GM13977 (cell line): ENCODE measurements around the gene SUCO.
"Not testable (repeated sequence)": the region's sequence is repeated elsewhere in the genome, so short reads cannot be mapped to it uniquely, and the experiment has no call there.

ENCODE experiments used
- DNase-seq: peaks from one replicate; pipeline ENCODE4 v3.0.0; 2012; ENCODE audit warnings: low spot score
- in situ Hi-C: fragments of 300-500 bp; cut with MboI; formaldehyde crosslinking; loops from one replicate; pipeline ENCODE4 v1.12.0; 2022; ENCODE audit warnings: low sequenced_read_pairs, low pct_unique_long_range_greater_than_20kb, mixed read lengths, inconsistent platforms; ENCODE audit not compliant: unreplicated experiment
- TF ChIP-seq, protein P1 (sequence below): IDR thresholded peaks from 2 replicates; pipeline ENCODE4 v1.5.1; 2012; ENCODE audit warnings: mild to moderate bottlenecking, control low read depth; ENCODE audit not compliant: insufficient read depth; ENCODE audit errors: extremely low read depth, missing control alignments

Gene SUCO

DNA sequence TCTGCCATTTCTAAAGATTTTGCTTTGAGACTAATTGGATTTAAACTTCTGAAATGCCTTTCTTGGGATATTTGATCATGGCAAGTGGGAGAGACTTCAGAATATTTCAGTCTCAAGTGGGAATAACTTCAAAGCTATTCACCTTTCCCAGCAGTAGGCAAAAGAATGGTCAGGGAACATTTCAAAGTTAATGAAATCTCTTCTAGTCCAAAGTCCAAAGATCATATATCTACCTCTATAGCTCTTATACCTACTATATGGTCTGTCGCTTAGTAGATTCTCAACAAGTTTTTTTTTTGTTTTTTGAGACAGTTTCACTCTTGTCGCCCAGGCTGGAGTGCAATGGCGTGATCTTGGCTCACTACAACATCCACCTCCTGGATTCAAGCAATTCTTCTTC lies 44.6 kb upstream of the SUCO start:
- in situ Hi-C loops, result no loop called here
- TF ChIP-seq, protein P1, sequence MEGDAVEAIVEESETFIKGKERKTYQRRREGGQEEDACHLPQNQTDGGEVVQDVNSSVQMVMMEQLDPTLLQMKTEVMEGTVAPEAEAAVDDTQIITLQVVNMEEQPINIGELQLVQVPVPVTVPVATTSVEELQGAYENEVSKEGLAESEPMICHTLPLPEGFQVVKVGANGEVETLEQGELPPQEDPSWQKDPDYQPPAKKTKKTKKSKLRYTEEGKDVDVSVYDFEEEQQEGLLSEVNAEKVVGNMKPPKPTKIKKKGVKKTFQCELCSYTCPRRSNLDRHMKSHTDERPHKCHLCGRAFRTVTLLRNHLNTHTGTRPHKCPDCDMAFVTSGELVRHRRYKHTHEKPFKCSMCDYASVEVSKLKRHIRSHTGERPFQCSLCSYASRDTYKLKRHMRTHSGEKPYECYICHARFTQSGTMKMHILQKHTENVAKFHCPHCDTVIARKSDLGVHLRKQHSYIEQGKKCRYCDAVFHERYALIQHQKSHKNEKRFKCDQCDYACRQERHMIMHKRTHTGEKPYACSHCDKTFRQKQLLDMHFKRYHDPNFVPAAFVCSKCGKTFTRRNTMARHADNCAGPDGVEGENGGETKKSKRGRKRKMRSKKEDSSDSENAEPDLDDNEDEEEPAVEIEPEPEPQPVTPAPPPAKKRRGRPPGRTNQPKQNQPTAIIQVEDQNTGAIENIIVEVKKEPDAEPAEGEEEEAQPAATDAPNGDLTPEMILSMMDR, result no peak
- DNase-seq, result no peak

DNA sequence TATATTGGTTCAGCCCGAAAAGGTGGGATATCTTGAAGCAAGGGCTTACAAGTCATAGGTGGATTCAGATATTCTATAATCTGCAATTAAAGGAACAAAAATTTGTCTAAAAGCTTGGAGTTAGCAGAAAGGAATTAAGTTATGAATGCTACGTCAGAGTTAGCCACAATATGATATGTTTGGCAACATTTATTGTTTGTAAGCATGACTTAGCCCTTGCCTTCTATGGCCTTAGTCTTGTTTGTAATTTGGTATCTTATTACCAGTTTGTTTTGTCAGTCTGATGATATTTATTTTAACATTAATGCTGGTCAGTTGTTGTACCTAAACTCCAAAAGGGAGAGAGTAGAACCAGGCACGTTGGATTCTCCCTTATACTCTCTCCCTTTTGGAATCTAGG lies 43.1 kb upstream of the SUCO start:
- DNase-seq, result no peak
- in situ Hi-C loops, result no loop called here
- TF ChIP-seq, protein P1, result no peak

DNA sequence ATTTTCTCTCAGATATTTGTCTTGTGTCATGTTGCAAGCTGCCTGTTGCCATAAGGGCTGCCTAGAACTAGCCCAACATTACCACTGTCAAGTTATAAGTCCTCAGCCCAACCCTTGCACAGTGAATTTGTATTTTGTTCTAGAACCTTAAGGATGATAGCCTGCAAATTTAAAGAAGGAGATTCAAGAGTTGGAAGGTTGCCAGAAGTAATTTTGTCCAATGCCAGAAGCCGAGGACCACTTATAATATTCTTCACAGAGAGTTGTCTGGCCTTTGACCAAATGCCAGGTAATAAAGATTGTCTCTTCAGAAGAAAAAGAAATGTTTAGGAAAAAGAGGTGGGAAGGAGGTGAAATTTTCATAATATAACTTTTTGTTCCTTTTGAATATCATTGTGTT lies 40.5 kb upstream of the SUCO start:
- TF ChIP-seq, protein P1, result no peak
- in situ Hi-C loops, result no loop called here
- no peak for DNase-seq

DNA sequence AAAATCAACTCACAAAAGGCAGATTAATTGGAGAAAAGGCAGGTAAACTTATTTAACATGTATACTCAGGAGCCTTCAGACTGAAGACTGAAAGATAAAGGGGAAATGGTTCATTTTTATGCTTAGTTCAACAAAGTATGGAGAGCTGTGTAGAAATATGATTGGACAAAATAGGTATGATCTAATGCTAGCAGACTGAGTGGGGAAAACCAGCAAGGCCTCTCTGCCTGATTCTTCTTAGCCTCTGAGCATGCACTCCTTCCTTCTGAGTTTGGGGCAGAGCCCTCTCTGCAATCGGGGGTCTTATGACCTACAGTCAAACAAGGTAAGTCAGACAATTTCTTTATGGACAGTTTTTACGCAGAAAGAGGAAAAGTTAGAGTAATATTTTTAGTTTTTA lies 38.8 kb upstream of the SUCO start:
- DNase-seq, result no peak
- TF ChIP-seq, protein P1, result no peak
- in situ Hi-C loops, result no loop called here

DNA sequence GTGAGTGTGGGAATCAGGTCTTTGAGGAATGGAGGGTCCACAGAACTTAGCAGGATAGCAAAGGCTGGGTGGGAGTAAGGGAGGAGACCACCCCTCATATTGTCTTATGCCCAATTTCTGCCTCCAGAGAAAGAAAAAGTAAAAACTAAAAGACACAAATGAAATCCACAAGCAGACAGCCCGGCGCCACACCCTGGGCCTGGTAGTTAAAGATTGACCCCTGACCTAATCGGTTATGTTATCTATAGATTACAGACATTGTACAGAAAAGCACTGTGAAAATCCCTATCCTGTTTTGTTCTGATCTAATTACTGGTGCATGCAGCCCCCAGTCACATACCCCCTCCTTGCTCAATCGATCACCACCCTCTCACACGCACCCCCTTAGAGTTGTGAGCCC lies 36.8 kb upstream of the SUCO start:
- DNase-seq, in situ Hi-C loops: not testable (repeated sequence)

DNA sequence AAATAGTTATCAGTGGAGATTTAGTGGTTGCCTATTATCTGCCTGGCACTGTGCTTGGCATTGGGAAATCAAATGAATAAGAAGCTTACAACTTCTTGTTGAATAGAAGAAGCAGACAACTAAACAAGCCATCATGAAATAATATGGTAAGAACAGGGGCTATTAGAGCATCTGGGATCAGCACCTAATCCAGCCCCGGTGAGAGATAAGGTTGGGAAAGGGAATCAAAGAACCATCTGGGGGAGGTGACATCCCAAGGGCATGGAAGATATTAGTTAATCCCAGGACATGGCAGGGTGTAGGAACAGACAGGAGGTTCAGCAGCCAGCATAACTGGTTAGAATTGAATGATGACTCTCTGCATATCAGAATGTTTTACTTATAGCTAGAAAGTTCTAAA lies 36.3 kb upstream of the SUCO start:
- DNase-seq, result no peak
- TF ChIP-seq, protein P1, result no peak
- in situ Hi-C loops, result no loop called here

DNA sequence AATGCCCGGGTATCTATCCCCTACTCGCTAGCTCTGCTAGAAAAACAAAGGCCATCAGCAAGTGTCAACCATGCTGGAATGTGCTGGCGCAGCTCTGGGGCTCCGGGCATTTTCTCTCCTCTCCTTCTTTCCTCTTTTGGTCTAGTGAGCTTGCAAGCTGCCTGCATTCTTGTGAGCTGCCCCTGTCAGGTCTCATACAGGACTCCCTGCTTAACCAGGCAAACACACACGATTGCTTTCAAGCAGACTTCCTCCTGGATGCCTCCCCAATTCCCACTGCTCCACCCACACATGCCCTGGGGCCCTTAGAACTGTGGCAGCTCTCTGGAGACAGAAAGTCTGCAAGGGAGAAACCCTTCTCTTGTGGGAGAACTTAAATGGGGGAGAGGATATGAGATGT lies 35.7 kb upstream of the SUCO start:
- in situ Hi-C loops, result no loop called here
- DNase-seq, result no peak
- TF ChIP-seq, protein P1, result no peak
